Neural progenitor cell (in vitro differentiated cells): ENCODE measurements around the gene MRPL27.

ENCODE experiments used
- CTCF ChIP-seq: fragments of 200-600 bp; sonication (generic); IDR thresholded peaks from 2 replicates; pipeline ENCODE4 v1.5.1; 2017; ENCODE audit warnings: antibody characterized with exemption, mild to moderate bottlenecking
- EZH2 ChIP-seq: fragments of 200-600 bp; sonication (generic); IDR thresholded peaks from 2 replicates; pipeline ENCODE4 v1.6.1; 2017; ENCODE audit warnings: antibody characterized with exemption, mild to moderate bottlenecking, moderate library complexity
- EZH2phosphoT487 ChIP-seq: fragments of 200-600 bp; sonication (generic); IDR thresholded peaks from 2 replicates; pipeline ENCODE4 v1.6.1; 2017; ENCODE audit warnings: antibody characterized with exemption

GRCh38 chr17:50367401-50367800, 5.6 kb downstream of the MRPL27 start:
- TF ChIP-seq CTCF (no peak), EZH2 (no peak), EZH2phosphoT487 (no peak)
